ENCODE results near the gene KIAA1586. TPM values are rescaled to one million over a fixed set of nuclear protein-coding genes. Genes with fewer than 3 reads are reported as not detected.

Gene KIAA1586
- total and polyA plus RNA-seq, 2 of the 13 experiments (the other 11 are each of a cell fraction or from before 2014, with no cell fraction given), result 5.5 to 16.9 TPM

DNA sequence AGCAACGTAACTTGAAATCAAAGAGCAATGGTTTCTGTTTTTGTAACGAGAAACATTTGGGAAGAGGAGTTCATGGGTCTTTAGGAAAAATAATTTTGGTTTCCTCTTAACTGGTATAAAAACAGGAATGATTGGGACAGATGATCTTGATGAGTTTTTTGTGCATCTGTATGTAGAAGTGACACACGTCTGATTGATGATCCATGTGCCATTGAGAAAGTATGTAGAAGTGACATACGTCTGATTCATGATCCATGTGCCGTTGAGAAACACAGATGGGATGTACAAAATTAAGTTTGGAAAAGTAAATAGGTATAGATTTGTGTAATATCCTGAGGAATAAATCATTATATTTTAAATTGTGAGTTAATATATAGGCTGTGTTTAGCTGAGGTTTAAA lies 2.1 kb downstream of the KIAA1586 start:
- in situ Hi-C loops (cut with HindIII; ENCODE audit: extremely low pct_ligation_motif_present, low pct_unique_long_range_greater_than_20kb) (loop anchor here (25.0 kb wide), 1 partner anchor 264 kb away; the partner anchor contains the start of gene PRIM2), intact Hi-C loops (cut with micrococcal nuclease; ENCODE audit: unreplicated experiment) (loop anchor here (5.0 kb wide), 2 partner anchors 91 to 169 kb away; partner anchors contain the start of gene BEND6)
- Histone ChIP-seq H2AFZ (ENCODE audit: low read length) (no peak overlapping the region), H3K9me3 (ENCODE audit: low read length) (no peaks in the 10 kb centered on the region), H3K9ac (ENCODE audit: insufficient read depth, low read depth, low read length) (no peak overlapping the region; the same call in 1 of the 2 replicates), H3K27ac (ENCODE audit: extremely low read length, insufficient read depth, low read length) (no peak overlapping the region), H3K27me3 (ENCODE audit: control insufficient read depth in 1 of 2, insufficient read depth in 2 of 2, low read length in 2 of 2) (no peaks in the 10 kb centered on the region), H3K4me1 (ENCODE audit: insufficient read depth, low read length) (peaks cover 29% of the 10 kb centered on the region), H3K4me2 (ENCODE audit: low read depth, low read length) (peak overlapping the region; percentile 64), H3K4me3 (replicated peaks in 1 of 3; ENCODE audit: insufficient read depth in 1 of 3, low read depth in 2 of 3, low read length in 3 of 3) (peak overlapping the region in 2 of 3 experiments; percentile 19 to 38; a peak in 3 of 6 replicates), H3K79me2 (ENCODE audit: insufficient read depth, low read length) (peaks cover 35% of the 10 kb centered on the region), H3K36me3 (replicated peaks in 1 of 2; ENCODE audit: control insufficient read depth in 1 of 2, insufficient read depth in 2 of 2, low read length in 2 of 2) (peaks cover 8 to 26% of the 10 kb centered on the region in 2 experiments; a peak in 4 of 5 replicates), H4K20me1 (ENCODE audit: insufficient read depth, low read length) (no peaks in the 10 kb centered on the region)
- CTCF ChIA-PET (ENCODE audit: low intra/inter-chr PET ratio, low total read pairs), result no interaction called here
- TF ChIP-seq ASH2L (IDR thresholded peaks at IDR 0.05; ENCODE audit: insufficient read length, low read depth, low read length) (no peak), ZNF562 (CRISPR knock-in tag; IDR thresholded peaks at IDR 0.05; ENCODE audit: borderline replicate concordance) (no peak), SMARCC2 (IDR thresholded peaks at IDR 0.05) (no peak), TOPORS (CRISPR knock-in tag; IDR thresholded peaks at IDR 0.05) (no peak), ZMYM3 (CRISPR knock-in tag; IDR thresholded peaks at IDR 0.05) (no peak), SP2 (CRISPR knock-in tag; IDR thresholded peaks at IDR 0.05) (no peak), ZNF10 (CRISPR knock-in tag; IDR thresholded peaks at IDR 0.05; ENCODE audit: borderline replicate concordance, low read depth) (no peak), TEAD3 (CRISPR knock-in tag; optimal IDR thresholded peaks at IDR 0.05; ENCODE audit: borderline replicate concordance) (no peak), ZBTB42 (CRISPR knock-in tag; IDR thresholded peaks at IDR 0.05) (no peak)
- TF ChIP-seq, protein P1, sequence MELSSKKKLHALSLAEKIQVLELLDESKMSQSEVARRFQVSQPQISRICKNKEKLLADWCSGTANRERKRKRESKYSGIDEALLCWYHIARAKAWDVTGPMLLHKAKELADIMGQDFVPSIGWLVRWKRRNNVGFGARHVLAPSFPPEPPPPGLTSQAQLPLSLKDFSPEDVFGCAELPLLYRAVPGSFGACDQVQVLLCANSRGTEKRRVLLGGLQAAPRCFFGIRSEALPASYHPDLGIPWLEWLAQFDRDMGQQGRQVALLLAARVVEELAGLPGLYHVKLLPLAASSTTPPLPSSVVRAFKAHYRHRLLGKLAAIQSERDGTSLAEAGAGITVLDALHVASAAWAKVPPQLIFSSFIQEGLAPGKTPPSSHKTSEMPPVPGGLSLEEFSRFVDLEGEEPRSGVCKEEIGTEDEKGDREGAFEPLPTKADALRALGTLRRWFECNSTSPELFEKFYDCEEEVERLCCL (CRISPR knock-in tag; IDR thresholded peaks at IDR 0.05; ENCODE audit: borderline replicate concordance), result no peak
- TF ChIP-seq, protein P2, sequence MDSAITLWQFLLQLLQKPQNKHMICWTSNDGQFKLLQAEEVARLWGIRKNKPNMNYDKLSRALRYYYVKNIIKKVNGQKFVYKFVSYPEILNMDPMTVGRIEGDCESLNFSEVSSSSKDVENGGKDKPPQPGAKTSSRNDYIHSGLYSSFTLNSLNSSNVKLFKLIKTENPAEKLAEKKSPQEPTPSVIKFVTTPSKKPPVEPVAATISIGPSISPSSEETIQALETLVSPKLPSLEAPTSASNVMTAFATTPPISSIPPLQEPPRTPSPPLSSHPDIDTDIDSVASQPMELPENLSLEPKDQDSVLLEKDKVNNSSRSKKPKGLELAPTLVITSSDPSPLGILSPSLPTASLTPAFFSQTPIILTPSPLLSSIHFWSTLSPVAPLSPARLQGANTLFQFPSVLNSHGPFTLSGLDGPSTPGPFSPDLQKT (CRISPR knock-in tag; IDR thresholded peaks at IDR 0.05; ENCODE audit: borderline replicate concordance), result no peak
- TF ChIP-seq, protein P3, sequence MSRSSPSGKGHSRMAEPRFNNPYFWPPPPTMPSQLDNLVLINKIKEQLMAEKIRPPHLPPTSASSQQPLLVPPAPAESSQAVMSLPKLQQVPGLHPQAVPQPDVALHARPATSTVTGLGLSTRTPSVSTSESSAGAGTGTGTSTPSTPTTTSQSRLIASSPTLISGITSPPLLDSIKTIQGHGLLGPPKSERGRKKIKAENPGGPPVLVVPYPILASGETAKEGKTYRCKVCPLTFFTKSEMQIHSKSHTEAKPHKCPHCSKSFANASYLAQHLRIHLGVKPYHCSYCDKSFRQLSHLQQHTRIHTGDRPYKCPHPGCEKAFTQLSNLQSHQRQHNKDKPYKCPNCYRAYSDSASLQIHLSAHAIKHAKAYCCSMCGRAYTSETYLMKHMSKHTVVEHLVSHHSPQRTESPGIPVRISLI (CRISPR knock-in tag; IDR thresholded peaks at IDR 0.05; ENCODE audit: borderline replicate concordance), result no peak
- TF ChIP-seq, protein P4, sequence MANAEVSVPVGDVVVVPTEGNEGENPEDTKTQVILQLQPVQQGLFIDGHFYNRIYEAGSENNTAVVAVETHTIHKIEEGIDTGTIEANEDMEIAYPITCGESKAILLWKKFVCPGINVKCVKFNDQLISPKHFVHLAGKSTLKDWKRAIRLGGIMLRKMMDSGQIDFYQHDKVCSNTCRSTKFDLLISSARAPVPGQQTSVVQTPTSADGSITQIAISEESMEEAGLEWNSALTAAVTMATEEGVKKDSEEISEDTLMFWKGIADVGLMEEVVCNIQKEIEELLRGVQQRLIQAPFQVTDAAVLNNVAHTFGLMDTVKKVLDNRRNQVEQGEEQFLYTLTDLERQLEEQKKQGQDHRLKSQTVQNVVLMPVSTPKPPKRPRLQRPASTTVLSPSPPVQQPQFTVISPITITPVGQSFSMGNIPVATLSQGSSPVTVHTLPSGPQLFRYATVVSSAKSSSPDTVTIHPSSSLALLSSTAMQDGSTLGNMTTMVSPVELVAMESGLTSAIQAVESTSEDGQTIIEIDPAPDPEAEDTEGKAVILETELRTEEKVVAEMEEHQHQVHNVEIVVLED (CRISPR knock-in tag; IDR thresholded peaks at IDR 0.05; ENCODE audit: borderline replicate concordance), result no peak
- TF ChIP-seq, protein P5, sequence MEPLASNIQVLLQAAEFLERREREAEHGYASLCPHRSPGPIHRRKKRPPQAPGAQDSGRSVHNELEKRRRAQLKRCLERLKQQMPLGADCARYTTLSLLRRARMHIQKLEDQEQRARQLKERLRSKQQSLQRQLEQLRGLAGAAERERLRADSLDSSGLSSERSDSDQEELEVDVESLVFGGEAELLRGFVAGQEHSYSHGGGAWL (CRISPR knock-in tag; IDR thresholded peaks at IDR 0.05), result no peak
- DNase-seq (ENCODE audit: low spot score) (no peak), ATAC-seq (no peak), FAIRE-seq (no peak)
- POLR2A ChIA-PET, result no interaction called here
- BruUV-seq (replicated peaks), result no TSS peak
- 89% methylated on average over 5 of the region's 5 CpGs for WGBS (ENCODE audit: low lambda C conversion rate)
